T47D (cell line): Measurements from ENCODE around the gene SRGAP2B.
"Not testable (repeated sequence)": the region's sequence is repeated elsewhere in the genome, so short reads cannot be mapped to it uniquely, and the experiment has no call there.

Experiments
- DNase-seq, 2 experiments: peaks; one replicate each; pipeline versions ENCODE4 v3.0.0 to v3.0.0-alpha.2; 2011 to 2012; ENCODE audit warnings: low read depth in 1 of 2, low spot score in 1 of 2
- in situ Hi-C: cut with HindIII; loops from 2 replicates; pipeline ENCODE4 v1.10.0; 2016; ENCODE audit warnings: low sequenced_read_pairs, low pct_unique_long_range_greater_than_20kb

Gene SRGAP2B

DNA sequence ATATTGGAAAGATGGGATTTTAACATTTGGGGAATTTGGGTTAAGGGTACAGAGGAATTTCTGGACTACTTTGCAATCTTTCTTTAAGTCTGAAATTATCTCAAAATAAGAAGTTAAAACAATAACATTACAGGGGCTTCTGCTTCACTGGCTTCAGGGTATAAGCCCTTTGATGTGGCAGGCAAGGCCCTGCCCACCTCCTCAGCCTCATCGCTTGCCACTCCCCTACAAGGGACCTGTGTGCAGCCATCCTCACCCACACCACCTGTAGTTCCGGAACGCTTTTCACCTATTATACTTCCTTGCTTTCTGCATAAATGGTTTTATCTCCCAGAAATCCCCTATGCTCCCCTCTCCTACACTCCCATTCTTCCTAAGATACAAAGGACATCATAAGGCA lies 159.8 kb downstream of the SRGAP2B start:
- in situ Hi-C loops, DNase-seq: not testable (repeated sequence)

DNA sequence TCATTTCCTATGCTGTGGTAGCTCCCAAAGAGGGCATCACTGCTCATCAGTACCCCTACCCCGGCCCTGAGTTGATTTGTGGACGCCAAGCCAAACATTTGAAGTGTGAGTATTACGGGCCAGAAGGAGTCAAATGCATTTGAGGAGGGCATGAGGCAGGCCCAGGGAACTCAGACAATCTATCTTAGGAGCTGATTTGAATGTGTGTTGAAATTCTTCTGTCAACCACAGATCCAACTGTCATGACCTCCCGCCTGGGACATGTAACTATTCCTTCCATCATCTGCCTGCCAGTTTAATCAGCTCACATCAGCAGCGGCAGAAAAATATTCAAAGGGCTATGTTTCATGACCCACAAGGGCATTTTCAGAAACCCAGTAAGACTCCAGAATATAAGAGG lies 162.1 kb downstream of the SRGAP2B start:
- in situ Hi-C loops, DNase-seq: not testable (repeated sequence)

DNA sequence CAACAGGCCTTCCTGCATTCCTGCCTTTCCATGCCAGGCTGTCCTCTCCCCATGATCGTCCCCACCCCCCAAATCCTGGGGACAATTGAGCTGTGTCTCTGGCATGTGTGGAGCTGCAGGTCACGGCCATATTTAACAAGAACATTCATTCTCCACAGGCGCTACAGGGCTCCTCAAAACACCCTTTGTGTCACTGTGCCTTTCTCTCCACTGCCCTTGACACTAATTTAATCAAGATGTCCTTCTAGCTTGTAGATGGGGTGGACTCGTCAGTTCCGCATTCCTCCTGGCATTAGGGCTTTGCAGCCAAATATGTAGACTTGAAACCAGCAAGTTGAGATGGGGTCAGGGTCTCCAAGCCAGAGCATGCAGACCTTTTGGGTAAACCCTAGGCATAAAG lies 163.0 kb downstream of the SRGAP2B start:
- DNase-seq, in situ Hi-C loops: not testable (repeated sequence)

DNA sequence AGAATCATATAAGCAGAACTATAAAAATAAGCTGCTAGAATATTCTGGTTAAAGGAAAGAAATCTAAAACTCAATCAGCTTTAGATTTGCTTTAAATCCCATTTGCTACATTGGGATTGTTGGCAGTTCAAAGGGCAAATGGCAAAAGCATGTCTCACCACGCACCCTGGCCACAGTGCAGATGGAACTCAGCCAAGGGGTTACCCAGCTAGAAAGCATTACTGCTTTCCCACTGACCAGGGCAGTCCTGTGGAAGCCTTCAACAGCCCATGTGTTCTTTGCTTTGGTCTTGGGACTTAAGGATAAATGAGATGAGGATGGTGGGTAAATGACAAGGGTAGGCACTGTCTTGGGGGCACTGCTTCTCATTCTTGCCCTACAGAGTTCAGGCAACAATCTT lies 163.6 kb downstream of the SRGAP2B start:
- in situ Hi-C loops, DNase-seq: not testable (repeated sequence)

DNA sequence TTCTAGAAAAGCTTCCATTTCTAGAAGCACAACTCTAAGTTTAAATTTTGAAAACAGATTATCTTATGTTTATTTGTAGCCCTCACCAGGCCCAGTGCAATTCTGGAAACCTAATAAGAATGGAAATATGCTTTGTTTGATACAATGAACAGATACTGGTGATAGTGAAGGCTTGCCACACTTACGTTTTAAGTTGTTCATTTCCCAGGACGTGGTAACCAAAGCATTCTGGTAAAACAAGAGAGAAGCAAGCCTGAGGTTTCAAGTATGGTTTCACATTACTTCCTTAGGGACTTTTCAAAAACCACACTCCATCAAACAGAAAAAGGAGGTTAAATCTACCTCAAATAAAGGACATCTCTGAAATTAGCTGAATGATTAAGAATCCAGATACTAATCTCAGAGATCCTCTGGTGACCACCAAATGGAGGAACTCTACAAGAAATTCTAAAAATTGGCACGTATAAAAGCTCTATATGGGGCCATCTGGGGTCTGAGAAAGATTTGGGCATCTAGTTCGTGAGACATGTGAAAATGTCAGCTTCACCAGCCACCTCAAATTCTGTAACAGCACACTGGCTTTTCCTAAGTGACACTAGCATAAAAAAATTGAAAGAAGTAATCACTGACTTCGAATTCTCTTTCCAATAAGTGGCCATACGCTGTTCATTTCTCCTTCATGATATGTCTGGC lies 164.9 kb downstream of the SRGAP2B start:
- in situ Hi-C loops, DNase-seq: not testable (repeated sequence)

DNA sequence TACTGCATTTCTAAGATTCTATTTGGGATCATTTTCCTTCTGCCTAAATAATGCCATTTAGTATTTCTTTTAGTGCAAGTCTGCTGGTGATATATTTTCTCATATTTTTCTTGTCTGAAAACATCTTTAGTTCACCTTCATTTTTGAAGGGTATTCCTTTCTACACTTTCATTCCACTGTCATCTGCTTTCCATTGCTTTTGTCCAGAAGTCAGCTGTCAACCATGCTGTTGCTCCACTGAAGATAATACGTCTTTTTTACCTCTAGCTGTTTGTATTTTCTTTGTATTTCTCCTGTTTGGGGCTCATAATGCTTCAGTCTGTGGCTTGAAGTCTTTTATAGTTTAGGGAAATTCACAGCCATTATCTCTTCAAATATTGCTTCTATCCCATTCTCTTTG lies 167.8 kb downstream of the SRGAP2B start:
- in situ Hi-C loops = not testable (repeated sequence)
- peak in 1 of 2 experiments; percentile 1 for DNase-seq

DNA sequence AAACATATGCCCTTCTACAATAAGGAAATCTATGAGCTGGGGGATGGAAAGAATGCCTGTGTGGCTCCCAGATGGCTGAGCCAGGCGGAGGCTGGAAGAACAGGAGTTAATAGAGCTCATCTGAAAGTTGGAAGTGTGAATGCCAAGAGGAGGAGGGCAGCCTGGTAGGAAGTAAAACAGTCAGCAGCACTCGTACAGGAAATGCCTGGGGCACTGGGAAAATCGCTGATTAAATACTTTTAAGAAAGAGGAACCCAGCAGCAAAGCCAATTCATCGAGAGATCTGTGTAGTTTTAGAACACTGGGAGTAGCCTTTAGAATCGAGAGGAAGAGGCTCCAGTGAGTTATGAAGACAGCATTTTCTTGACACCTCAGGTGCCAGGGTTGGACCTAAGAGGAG lies 171.5 kb downstream of the SRGAP2B start:
- in situ Hi-C loops, DNase-seq: not testable (repeated sequence)

DNA sequence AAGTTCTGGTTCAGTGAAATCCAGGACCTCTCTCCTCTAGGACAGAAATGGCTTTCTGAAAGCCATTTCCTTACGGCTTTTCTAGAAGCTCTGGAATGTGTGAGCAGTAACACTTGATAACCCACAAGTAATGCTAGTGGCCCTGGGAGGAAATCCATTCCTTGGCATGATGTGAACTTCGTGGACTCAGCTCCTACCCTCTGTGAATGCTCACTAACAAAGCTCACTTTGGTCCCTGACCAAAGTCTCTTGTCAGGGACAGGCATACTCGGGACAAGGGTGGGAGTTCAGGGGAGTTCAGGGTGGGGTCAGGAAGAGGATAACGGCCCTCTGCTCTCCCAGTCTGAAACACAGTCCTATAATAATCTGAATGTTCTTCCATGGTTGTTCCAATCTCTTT lies 172.3 kb downstream of the SRGAP2B start:
- in situ Hi-C loops, DNase-seq: not testable (repeated sequence)

DNA sequence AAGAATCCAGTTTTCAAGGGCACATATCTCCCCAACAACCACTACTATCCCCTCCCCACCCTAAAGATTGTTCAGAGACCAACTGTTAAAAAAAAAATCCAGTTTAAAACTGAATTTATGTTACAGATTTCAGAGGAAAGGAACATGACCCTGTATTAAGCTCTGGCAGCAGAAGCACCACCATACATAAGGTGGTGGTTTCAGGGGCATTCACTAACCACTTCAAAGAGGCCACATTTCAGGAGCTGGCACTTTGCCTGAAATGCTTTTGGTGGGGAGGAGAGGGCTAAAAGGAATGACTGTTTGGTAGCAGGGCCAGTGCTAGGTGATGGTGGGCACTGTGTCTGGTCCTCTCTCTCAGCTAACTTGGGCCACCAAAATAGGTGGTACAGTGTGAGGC lies 176.0 kb downstream of the SRGAP2B start:
- in situ Hi-C loops, DNase-seq: not testable (repeated sequence)

DNA sequence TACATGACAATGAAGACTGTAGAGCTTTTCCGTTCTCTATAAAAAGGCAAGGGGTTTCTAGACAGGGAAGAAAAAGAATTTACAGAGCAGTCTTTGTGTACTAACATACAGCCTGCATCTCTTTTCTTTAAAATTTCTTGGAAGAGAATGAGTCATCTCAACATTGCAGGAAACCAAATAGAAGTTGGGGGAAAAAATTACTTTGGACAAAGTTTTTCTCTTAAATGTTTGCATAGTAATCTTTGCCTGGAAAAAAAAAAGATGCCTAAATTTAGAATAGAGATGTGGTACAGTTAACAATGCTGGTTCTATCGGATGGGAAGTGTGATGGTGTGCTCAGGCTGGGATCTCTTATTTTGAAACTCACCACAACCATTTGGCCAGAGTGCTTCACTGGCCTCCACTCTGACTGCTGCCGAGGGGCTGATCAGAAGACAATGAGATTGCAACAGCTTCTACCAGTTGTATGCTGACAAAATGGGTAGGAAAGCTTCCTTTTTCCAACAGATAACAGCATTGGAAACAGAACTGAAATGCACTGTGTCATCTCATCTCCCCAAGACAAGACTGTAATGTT lies 177.0 kb downstream of the SRGAP2B start:
- DNase-seq, in situ Hi-C loops: not testable (repeated sequence)

DNA sequence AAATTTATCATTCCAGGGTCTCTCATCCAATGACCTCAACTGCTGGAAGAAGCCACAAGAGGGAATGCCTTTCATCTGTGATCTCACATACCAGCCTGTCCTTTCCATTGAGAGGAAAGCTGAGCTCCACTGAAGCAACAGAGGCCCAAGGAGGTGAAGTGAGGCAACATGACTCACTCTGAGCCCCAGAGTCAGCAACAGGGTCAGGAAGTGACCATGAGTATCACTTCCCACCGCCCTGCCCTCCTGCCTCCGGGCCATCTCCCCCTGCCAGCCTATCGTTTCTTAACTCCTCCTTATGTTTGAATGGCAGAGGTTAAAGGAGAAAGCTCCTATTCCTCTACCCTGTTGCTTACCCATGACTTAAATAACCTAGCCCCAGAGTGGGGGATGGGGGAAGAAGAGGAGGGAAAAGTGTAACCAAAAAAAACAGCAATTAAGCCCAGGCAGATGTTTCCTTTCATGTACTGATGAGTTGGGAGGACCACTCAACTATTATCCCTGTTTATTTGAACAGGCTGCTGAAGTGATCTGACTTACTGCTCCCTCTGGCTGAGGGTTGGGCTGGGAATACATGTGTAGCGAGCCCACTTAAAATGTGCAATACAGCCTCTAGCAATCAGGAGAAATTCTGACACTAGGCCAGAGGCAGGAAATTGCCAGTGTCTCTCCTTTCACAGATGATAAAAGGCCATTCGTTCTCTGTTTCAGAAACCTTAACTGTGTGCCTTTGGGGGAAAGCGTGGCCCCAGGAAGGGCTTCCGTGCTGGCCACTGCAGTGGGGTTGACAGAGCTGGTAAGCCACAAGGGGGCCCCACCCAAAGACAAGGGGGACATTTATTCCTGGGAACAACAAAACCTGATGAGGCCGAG lies 177.7 kb downstream of the SRGAP2B start:
- DNase-seq, in situ Hi-C loops: not testable (repeated sequence)

DNA sequence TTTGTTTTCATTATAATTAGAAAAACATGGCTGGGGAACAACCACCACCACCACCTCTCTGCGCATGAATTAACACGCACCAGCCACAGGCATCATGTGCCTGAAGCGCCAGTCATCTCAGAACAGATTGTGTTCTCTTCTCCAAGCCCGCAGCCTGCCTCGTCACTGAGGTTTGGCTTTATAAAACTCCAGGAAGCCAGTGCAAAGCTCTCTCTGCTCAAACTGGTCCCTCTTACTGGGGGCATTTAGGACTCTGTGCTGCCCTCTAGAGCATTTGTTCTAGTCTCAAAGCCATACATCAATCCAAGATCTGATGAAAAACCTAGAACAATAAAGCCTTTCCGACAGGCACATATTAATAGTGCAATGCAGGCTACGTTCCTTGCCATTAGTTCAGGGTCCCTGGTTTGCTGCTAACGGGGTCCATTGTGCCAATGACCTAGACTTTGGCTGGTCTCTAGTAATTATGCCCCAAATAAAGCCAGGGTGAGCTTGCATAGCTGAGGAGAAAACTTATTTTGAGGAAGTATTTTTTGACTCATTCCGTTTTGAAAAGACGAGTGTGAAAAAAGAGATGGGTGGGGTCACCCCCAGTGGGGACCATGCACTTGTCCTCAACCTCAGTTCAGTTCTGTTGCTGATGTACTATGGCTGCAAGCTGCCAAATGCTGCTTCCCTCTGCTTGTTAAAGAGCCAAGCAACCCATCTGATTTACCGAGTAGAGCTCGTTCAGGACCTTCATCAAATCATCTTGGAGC lies 181.0 kb downstream of the SRGAP2B start:
- DNase-seq, in situ Hi-C loops: not testable (repeated sequence)

DNA sequence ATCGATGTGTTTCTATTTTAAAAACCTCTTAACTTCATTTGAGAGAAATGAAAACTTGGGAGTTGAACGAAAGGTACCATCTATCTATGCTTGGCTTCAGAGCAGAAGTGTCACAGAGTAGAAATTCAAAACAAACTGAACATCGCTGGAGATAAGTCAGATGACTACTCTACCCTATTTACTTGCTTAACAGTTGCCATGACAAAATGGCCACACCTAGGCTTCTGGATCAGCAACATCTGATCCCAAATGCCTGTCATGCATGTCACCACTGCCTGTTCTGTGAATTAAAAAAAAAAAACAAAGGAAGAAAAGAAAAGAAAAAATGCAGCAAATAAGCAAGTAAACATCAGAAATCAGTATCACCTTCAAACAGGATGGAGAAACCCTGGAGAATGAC lies 181.7 kb downstream of the SRGAP2B start:
- DNase-seq, in situ Hi-C loops: not testable (repeated sequence)

DNA sequence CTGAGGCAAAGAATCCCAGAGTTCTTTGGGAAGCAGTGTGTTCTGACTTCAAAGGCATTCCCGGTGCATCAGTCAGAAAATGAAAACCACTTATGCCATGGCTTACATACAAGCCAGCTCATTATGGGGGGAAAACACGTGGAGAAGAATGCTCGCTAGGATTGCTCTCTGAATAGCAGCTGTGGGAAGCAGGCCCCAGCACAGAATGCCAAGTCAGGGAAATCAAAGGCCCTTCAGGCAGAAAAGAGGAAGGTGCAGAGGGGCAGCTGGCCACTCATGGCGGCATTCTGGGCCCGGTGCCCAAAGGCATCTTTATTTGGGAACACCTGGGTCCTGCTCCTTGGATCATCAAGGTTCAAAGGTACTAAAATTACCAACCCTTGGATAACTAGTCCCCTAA lies 184.4 kb downstream of the SRGAP2B start:
- in situ Hi-C loops, DNase-seq: not testable (repeated sequence)

DNA sequence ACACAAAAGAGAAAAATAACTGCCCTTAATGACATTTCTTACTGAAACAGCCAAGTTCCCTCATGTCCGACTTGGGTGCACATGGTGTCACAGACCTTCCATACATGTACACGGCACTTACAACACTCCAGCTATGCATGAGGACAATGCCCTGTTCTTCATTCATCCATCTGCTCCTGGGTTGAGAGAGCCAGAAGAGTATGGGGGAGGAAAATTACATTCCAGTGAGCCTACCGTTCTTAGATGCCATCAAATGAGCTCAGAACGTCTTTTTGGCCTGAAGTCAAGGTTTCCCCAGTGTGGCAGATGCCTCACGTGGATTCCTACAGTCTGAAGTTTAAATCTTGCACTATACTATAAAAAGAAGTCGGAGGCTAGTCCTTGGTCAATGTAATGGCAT lies 194.3 kb downstream of the SRGAP2B start:
- in situ Hi-C loops, DNase-seq: not testable (repeated sequence)

DNA sequence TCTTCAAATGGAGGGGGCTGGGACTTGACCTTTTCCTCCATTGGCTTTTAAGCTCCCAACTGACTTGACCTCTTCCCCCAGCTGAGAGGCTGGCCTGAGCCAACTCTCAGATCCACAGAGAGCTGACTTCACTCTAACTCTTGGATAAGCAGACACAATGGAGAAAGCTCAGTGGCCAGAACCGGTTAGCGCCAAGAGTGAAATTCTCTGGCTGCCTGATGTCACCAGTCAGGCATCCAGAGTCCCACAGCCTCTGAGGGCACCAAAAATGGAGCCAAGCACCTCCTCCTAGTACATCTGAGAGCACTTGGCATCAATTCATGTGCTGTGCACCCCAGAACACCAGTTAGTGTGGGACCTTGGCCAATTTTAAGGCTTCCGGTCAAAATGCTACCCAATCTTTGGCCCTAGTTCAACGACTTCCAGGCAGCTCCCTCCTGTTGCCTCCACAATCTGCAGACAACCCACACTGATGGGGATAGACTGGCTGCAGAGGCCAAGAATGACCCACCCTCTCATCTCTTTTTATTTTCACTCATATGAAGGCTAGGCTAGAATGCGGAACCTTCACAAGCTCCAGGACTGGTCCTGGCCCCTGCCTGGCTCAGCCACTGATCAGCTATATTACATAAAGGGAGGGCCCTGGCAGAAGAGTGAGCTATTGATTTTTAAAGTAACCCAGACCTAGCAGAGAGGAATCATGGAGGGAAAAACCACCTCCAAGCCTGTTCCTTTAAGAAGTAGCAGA lies 200.5 kb downstream of the SRGAP2B start:
- in situ Hi-C loops, DNase-seq: not testable (repeated sequence)

DNA sequence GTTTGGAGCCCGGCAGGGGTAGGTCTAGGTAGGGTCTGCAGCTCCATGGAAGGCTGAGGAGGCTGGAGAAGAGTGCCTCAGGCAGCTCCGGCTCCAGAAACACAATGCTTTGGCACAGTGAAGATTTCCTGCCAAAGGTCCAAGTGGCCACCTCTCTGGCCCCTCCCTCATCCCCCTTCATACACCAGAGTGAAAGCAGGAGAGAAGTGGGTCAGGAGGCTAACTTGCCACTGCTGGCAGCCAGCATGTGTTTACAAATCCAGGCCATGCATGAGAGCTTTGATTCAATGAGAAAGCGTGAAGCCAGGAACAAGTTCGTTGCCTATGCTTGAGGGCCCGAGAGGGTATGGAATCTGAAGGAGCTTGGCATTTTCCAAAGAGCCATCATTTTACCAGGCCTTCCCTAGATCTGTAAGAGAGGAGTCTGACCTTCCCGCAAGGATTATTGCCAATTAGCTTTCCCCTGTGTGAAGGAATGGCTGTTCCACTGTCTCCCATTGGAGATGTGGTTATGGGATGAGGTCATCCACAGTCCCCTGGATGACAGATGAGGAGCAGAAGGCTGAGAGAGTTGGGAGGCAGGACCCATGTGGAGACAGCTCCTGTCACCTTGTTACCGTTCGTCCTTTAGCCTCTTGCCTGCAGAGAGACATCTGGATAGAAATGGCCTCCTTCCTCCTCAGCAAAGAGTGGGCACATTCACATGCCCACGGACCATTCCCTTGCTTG lies 201.3 kb downstream of the SRGAP2B start:
- in situ Hi-C loops = not testable (repeated sequence)

More for the DNA sequence above, 201.3 kb downstream of the SRGAP2B start:
- not testable (repeated sequence) for DNase-seq
